ENCODE results near the gene SPAG4. TPM values are rescaled to one million over a fixed set of nuclear protein-coding genes. Genes with fewer than 3 reads are reported as not detected.

SPAG4 gene
- polyA plus RNA-seq, 3 donors: 0.12 to 0.51 TPM; not detected in 1

GRCh38 chr20:35650632-35651031, 35.0 kb downstream of the SPAG4 start:
- H3K4me1 Mint-ChIP-seq: peaks cover 3% of the 10 kb centered on the region

GRCh38 chr20:35651958-35652357, 36.3 kb downstream of the SPAG4 start:
- Mint-ChIP-seq H3K27me3 (ENCODE audit: low read depth in 3 of 3) (no peaks in the 10 kb centered on the region), H3K27ac (no peak overlapping the region), H3K4me1 (no peaks in the 10 kb centered on the region), H3K36me3 (peaks cover 17 to 25% of the 10 kb centered on the region in 2 donors), H3K9me3 (no peaks in the 10 kb centered on the region), H3K4me3 (no peak overlapping the region)
- Histone ChIP-seq H3K27ac (ENCODE audit: low read depth in 1 of 2, low read length in 2 of 2) (peak overlapping the region in 1 of 2 donors; percentile 6), H3K9ac (ENCODE audit: insufficient read depth, low read length, poor library complexity, severe bottlenecking) (no peak overlapping the region), H4K20me1 (ENCODE audit: insufficient read depth, low read length) (peaks cover 99% of the 10 kb centered on the region), H3K79me2 (ENCODE audit: insufficient read depth, low read length) (peaks cover 96% of the 10 kb centered on the region), H2AFZ (ENCODE audit: insufficient read depth, low read depth, low read length, poor library complexity, severe bottlenecking) (no peak overlapping the region), H3K4me1 (ENCODE audit: control insufficient read depth in 1 of 2, insufficient read depth in 2 of 2, low read length in 2 of 2) (no peaks in the 10 kb centered on the region), H3K36me3 (replicated peaks in 1 of 2; ENCODE audit: control insufficient read depth in 1 of 2, insufficient read depth in 2 of 2, low read length in 2 of 2) (peaks cover 45 to 85% of the 10 kb centered on the region in 2 donors), H3K27me3 (ENCODE audit: control insufficient read depth in 2 of 2, insufficient read depth in 2 of 2, low read length in 2 of 2) (no peaks in the 10 kb centered on the region), H3K4me3 (replicated peaks in 1 of 3; ENCODE audit: low read depth in 2 of 3, low read length in 3 of 3) (no peak overlapping the region), H3K4me2 (replicated peaks; ENCODE audit: extremely low read depth, low read length, poor library complexity, severe bottlenecking) (no peak overlapping the region), H3K9me3 (replicated peaks in 1 of 2; ENCODE audit: control insufficient read depth in 1 of 2, insufficient read depth in 1 of 2, low read length in 2 of 2) (no peaks in the 10 kb centered on the region)
- TF ChIP-seq, protein P1, sequence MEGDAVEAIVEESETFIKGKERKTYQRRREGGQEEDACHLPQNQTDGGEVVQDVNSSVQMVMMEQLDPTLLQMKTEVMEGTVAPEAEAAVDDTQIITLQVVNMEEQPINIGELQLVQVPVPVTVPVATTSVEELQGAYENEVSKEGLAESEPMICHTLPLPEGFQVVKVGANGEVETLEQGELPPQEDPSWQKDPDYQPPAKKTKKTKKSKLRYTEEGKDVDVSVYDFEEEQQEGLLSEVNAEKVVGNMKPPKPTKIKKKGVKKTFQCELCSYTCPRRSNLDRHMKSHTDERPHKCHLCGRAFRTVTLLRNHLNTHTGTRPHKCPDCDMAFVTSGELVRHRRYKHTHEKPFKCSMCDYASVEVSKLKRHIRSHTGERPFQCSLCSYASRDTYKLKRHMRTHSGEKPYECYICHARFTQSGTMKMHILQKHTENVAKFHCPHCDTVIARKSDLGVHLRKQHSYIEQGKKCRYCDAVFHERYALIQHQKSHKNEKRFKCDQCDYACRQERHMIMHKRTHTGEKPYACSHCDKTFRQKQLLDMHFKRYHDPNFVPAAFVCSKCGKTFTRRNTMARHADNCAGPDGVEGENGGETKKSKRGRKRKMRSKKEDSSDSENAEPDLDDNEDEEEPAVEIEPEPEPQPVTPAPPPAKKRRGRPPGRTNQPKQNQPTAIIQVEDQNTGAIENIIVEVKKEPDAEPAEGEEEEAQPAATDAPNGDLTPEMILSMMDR (IDR thresholded peaks at IDR 0.05): no peak
- intact Hi-C loops (cut with micrococcal nuclease): no loop called here
- DNase-seq: no peak

More at GRCh38 chr20:35650632-35651031, 35.0 kb downstream of the SPAG4 start:
- Histone ChIP-seq H3K4me2 (replicated peaks; ENCODE audit: extremely low read depth, low read length, poor library complexity, severe bottlenecking) (no peak overlapping the region), H3K9ac (ENCODE audit: insufficient read depth, low read length, poor library complexity, severe bottlenecking) (no peak overlapping the region), H4K20me1 (ENCODE audit: insufficient read depth, low read length) (peaks cover 98% of the 10 kb centered on the region), H3K79me2 (ENCODE audit: insufficient read depth, low read length) (peaks cover 93% of the 10 kb centered on the region), H3K27ac (ENCODE audit: low read depth in 1 of 2, low read length in 2 of 2) (no peak overlapping the region), H3K9me3 (replicated peaks in 1 of 2; ENCODE audit: control insufficient read depth in 1 of 2, insufficient read depth in 1 of 2, low read length in 2 of 2) (no peaks in the 10 kb centered on the region), H3K4me3 (replicated peaks in 1 of 3; ENCODE audit: low read depth in 2 of 3, low read length in 3 of 3) (no peak overlapping the region), H3K27me3 (ENCODE audit: control insufficient read depth in 2 of 2, insufficient read depth in 2 of 2, low read length in 2 of 2) (no peaks in the 10 kb centered on the region), H2AFZ (ENCODE audit: insufficient read depth, low read depth, low read length, poor library complexity, severe bottlenecking) (no peak overlapping the region), H3K4me1 (ENCODE audit: control insufficient read depth in 1 of 2, insufficient read depth in 2 of 2, low read length in 2 of 2) (no peaks in the 10 kb centered on the region), H3K36me3 (replicated peaks in 1 of 2; ENCODE audit: control insufficient read depth in 1 of 2, insufficient read depth in 2 of 2, low read length in 2 of 2) (peaks cover 45 to 72% of the 10 kb centered on the region in 2 donors)
- H3K9me3 Mint-ChIP-seq: no peaks in the 10 kb centered on the region
- WGBS (ENCODE audit: insufficient coverage): no CpG with 5 or more reads among the region's 3 CpGs
- intact Hi-C loops (cut with micrococcal nuclease): no loop called here
- TF ChIP-seq, protein P1 (IDR thresholded peaks at IDR 0.05): no peak
- H3K27me3 Mint-ChIP-seq (ENCODE audit: low read depth in 3 of 3): no peaks in the 10 kb centered on the region
- peaks cover 16 to 22% of the 10 kb centered on the region in 2 donors for H3K36me3 Mint-ChIP-seq
- no peak overlapping the region for H3K4me3 Mint-ChIP-seq
- H3K27ac Mint-ChIP-seq: peak overlapping the region in 1 of 7 donors; percentile 50
- DNase-seq: no peak
